C4-2B (cell line): ENCODE measurements around the gene ENTPD8.
A peak's percentile ranks its signal among the peaks of the same experiment; 100 is the strongest.

Experiments used
- H3K27ac ChIP-seq: fragments of 450-650 bp; 2 replicates; pipeline ENCODE4 v1.5.1; 2017
- CTCF ChIP-seq: fragments of 450-650 bp; conservative IDR thresholded peaks from 2 replicates; pipeline ENCODE4 v1.5.1; 2017; ENCODE audit warnings: mild to moderate bottlenecking
- ZFX ChIP-seq: fragments of 450-650 bp; IDR thresholded peaks from 2 replicates; pipeline ENCODE4 v1.6.1; 2017

The ENTPD8 gene

GRCh38 chr9:137428311-137428630 lies 12.9 kb downstream of the ENTPD8 start:
- no peak; the same call in 1 of the 2 replicates for TF ChIP-seq CTCF
- no peak for TF ChIP-seq ZFX
- H3K27ac ChIP-seq, result no peak overlapping the region

- no peak overlapping the region for H3K27ac ChIP-seq
- TF ChIP-seq ZFX (no peak), CTCF (no peak)
Measured at GRCh38 chr9:137427454-137428310, 13.5 kb downstream of the ENTPD8 start.

GRCh38 chr9:137426018-137426681 lies 15.0 kb downstream of the ENTPD8 start:
- no peak for TF ChIP-seq ZFX
- no peak for TF ChIP-seq CTCF
- H3K27ac ChIP-seq, result no peak overlapping the region

- TF ChIP-seq ZFX (no peak), CTCF (no peak; the same call in none of the 2 replicates)
- peak overlapping the region; percentile 81 for H3K27ac ChIP-seq
Measured at GRCh38 chr9:137423514-137424291, 17.5 kb downstream of the ENTPD8 start.

- H3K27ac ChIP-seq, result peak within 1 kb of the TSS; percentile 81
- peak; percentile 96 for TF ChIP-seq ZFX
- TF ChIP-seq CTCF, result peak; percentile 98
Measured at GRCh38 chr9:137422604-137423513, 18.3 kb downstream of the ENTPD8 start, which contains the start of the genes EXD3 and NOXA1. Gene EXD3 (minus strand): TSS chr9:137423162. CDS start chr9:137395357, 27,805 bp downstream. Gene NOXA1 (plus strand): TSS chr9:137423393. CDS start chr9:137423530, 137 bp downstream.

GRCh38 chr9:137421838-137422603 lies 19.1 kb downstream of the ENTPD8 start:
- peak overlapping the region; percentile 81 for H3K27ac ChIP-seq
- TF ChIP-seq CTCF, result no peak
- TF ChIP-seq ZFX, result no peak
